ENCODE results near the gene THAP3.

DNA sequence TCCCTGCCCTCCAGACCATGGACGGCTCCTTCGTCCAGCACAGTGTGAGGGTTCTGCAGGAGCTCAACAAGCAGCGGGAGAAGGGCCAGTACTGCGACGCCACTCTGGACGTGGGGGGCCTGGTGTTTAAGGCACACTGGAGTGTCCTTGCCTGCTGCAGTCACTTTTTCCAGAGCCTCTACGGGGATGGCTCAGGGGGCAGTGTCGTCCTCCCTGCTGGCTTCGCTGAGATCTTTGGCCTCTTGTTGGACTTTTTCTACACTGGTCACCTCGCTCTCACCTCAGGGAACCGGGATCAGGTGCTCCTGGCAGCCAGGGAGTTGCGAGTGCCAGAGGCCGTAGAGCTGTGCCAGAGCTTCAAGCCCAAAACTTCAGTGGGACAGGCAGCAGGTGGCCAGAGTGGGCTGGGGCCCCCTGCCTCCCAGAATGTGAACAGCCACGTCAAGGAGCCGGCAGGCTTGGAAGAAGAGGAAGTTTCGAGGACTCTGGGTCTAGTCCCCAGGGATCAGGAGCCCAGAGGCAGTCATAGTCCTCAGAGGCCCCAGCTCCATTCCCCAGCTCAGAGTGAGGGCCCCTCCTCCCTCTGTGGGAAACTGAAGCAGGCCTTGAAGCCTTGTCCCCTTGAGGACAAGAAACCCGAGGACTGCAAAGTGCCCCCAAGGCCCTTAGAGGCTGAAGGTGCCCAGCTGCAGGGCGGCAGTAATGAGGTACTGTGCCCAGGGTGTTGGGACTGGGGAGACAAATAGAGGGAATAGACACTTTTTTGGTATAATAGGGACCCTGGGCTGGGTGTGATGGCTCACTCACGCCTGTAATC lies 43.9 kb upstream of the THAP3 start:
- TF ChIP-seq, protein P1, sequence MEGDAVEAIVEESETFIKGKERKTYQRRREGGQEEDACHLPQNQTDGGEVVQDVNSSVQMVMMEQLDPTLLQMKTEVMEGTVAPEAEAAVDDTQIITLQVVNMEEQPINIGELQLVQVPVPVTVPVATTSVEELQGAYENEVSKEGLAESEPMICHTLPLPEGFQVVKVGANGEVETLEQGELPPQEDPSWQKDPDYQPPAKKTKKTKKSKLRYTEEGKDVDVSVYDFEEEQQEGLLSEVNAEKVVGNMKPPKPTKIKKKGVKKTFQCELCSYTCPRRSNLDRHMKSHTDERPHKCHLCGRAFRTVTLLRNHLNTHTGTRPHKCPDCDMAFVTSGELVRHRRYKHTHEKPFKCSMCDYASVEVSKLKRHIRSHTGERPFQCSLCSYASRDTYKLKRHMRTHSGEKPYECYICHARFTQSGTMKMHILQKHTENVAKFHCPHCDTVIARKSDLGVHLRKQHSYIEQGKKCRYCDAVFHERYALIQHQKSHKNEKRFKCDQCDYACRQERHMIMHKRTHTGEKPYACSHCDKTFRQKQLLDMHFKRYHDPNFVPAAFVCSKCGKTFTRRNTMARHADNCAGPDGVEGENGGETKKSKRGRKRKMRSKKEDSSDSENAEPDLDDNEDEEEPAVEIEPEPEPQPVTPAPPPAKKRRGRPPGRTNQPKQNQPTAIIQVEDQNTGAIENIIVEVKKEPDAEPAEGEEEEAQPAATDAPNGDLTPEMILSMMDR (IDR thresholded peaks at IDR 0.05): peak in 3 of 7 experiments; percentile 16 to 48 (median 32)
- no peak for TF ChIP-seq POLR2A (IDR thresholded peaks at IDR 0.05)

Data from body of pancreas (tissue), 4 donors.